MM.1S (cell line): Measurements from ENCODE around the gene S100A4.

Experiments used
- EZH2 ChIP-seq: fragments of 300-600 bp; sonication (generic); optimal IDR thresholded peaks from 2 replicates; pipeline ENCODE3; 2017; ENCODE audit warnings: low read depth, mild to moderate bottlenecking, antibody characterized with exemption, low read length, mixed read lengths
- TF ChIP-seq, protein P1 (sequence below): fragments of 300-600 bp; sonication (generic); IDR thresholded peaks from 2 replicates; pipeline ENCODE4 v1.5.1; 2016; ENCODE audit warnings: antibody characterized with exemption, low read length, mixed read lengths

DNA sequence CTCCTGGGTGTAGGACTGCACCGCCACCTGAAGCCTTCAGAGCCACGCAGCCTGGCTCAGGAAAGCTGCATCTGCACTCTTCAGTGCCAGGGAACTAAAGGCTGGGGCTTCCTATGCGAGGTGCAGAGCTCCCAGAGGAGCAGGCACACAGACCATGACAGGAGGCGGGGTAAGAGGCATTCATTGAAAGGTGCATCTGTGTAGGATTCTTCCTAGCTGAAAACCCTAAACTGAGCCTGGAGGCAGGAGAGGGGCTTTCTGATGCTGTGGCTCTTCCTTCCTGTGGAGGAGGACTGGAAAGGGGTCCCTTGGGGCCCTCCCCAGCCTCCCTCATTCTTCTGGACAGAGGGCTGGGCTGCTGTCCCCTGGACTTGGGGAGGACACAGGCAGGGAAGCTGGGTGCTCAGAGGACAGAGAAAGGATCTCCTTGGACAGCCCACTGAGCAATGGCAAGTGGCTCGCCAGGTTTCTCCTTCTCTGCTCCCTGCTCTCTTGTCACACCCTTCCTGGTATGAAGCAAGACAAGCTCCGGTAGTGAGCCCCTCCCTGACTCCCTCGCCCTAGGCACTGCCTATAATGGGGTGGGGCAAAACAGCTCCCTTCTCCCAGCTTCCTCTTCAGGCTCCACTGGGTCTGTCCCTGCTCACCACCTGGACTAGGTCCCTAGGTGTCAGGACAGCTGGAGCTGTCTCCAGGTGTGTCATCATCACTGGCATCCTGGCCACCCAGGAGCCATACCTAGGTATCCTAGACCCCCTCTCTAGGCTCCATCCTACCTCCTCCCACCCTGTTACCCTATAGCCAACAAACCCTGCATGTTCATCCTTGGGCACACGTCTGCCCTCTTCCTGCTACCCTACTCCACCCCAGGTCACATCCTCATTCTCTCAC, 29.9 kb downstream of the S100A4 start:
- TF ChIP-seq, protein P1, sequence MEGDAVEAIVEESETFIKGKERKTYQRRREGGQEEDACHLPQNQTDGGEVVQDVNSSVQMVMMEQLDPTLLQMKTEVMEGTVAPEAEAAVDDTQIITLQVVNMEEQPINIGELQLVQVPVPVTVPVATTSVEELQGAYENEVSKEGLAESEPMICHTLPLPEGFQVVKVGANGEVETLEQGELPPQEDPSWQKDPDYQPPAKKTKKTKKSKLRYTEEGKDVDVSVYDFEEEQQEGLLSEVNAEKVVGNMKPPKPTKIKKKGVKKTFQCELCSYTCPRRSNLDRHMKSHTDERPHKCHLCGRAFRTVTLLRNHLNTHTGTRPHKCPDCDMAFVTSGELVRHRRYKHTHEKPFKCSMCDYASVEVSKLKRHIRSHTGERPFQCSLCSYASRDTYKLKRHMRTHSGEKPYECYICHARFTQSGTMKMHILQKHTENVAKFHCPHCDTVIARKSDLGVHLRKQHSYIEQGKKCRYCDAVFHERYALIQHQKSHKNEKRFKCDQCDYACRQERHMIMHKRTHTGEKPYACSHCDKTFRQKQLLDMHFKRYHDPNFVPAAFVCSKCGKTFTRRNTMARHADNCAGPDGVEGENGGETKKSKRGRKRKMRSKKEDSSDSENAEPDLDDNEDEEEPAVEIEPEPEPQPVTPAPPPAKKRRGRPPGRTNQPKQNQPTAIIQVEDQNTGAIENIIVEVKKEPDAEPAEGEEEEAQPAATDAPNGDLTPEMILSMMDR, result no peak
- TF ChIP-seq EZH2, result no peak
